OCI-LY3 (cell line): ENCODE data around the gene TNFRSF6B.
"Not testable (repeated sequence)": the region's sequence is repeated elsewhere in the genome, so short reads cannot be mapped to it uniquely, and the experiment has no call there.

Experiments used
- H2AFZ ChIP-seq: fragments of 200-600, 300-600 bp; shearing (Covaris generic); 2 replicates; pipeline ENCODE4 v1.6.0; 2014; ENCODE audit warnings: antibody characterized with exemption, low read depth, low read length
- H3K27ac ChIP-seq: fragments of 200-600, 300-600 bp; sonication (generic); 2 replicates; pipeline ENCODE4 v1.5.1; 2014; ENCODE audit warnings: mild to moderate bottlenecking, low read length, moderate library complexity, mixed read lengths
- H3K27me3 ChIP-seq: fragments of 200-600, 300-600 bp; sonication (generic); 2 replicates; pipeline ENCODE4 v1.6.1; 2014; ENCODE audit warnings: low read depth, low read length, mixed read lengths
- H3K36me3 ChIP-seq: fragments of 200-600, 300-600 bp; sonication (generic); replicated peaks from 2 replicates; pipeline ENCODE3; 2014; ENCODE audit warnings: low read depth, low read length, mixed read lengths
- H3K4me1 ChIP-seq: fragments of 300-600, 200-600 bp; sonication (generic); 2 replicates; pipeline ENCODE4 v1.6.1; 2014; ENCODE audit warnings: low read length, mixed read lengths
- H3K4me2 ChIP-seq: fragments of 200-600, 300-600 bp; sonication (generic); 2 replicates; pipeline ENCODE4 v1.6.1; 2014; ENCODE audit warnings: low read length, mixed read lengths
- H3K4me3 ChIP-seq: fragments of 300-600, 200-600 bp; sonication (generic); 2 replicates; pipeline ENCODE4 v1.5.1; 2014; ENCODE audit warnings: antibody characterized with exemption, mild to moderate bottlenecking, low read length, moderate library complexity
- H3K79me2 ChIP-seq: fragments of 300-600, 200-600 bp; shearing (Covaris generic); 2 replicates; pipeline ENCODE4 v1.6.1; 2014; ENCODE audit warnings: mild to moderate bottlenecking, low read length, mixed read lengths
- H3K9ac ChIP-seq: fragments of 300-600, 200-600 bp; shearing (Covaris generic); 2 replicates; pipeline ENCODE4 v1.6.0; 2014; ENCODE audit warnings: mild to moderate bottlenecking, low read length, moderate library complexity
- H3K9me3 ChIP-seq: fragments of 200-600, 300-600 bp; shearing (Covaris generic); 2 replicates; pipeline ENCODE4 v1.6.1; 2014; ENCODE audit warnings: low read length, mixed read lengths; ENCODE audit not compliant: insufficient read depth
- H4K20me1 ChIP-seq: fragments of 200-600, 300-600 bp; sonication (generic); 2 replicates; pipeline ENCODE4 v1.6.1; 2016; ENCODE audit warnings: low read length, mixed read lengths; ENCODE audit not compliant: insufficient read depth
- EZH2phosphoT487 ChIP-seq: fragments of 200-600 bp; shearing (Covaris generic); IDR thresholded peaks from 2 replicates; pipeline ENCODE4 v1.6.1; 2018; ENCODE audit warnings: antibody characterized with exemption, mixed run types, low read depth
- TF ChIP-seq, protein P1 (sequence below): fragments of 200-600, 300-600 bp; sonication (generic); IDR thresholded peaks from 2 replicates; pipeline ENCODE4 v1.5.1; 2014; ENCODE audit warnings: antibody characterized with exemption, low read length, low read depth

The TNFRSF6B gene

DNA sequence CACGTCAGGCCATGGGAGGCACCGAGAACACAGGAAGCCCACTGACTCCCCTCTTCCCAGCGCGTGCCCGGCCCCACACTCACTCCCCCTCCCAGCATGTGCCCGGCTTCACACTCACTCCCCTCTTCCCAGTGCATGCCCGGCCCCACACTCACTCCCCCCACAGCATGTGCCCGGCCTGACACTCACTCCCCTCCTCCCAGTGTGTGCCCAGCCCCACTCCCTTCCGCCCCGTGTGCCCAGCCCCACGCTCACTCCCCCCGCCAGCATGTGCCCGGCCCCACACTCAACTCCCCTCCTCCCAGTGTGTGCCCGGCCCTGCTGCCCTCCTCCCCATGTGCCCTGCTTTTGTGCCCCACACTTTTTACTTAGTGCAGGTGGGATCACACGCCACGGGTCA, 28.6 kb upstream of the TNFRSF6B start:
- no peak overlapping the region for H3K4me2 ChIP-seq
- H2AFZ ChIP-seq, result no peak overlapping the region
- H3K9me3 ChIP-seq, result no peaks in the 10 kb centered on the region
- no peaks in the 10 kb centered on the region for H3K4me1 ChIP-seq
- no peak overlapping the region for H3K27ac ChIP-seq
- no peak overlapping the region for H3K4me3 ChIP-seq
- peaks cover 12% of the 10 kb centered on the region for H3K36me3 ChIP-seq
- no peaks in the 10 kb centered on the region for H3K79me2 ChIP-seq
- no peak overlapping the region for H3K9ac ChIP-seq
- no peaks in the 10 kb centered on the region for H4K20me1 ChIP-seq
- H3K27me3 ChIP-seq, result no peaks in the 10 kb centered on the region
- no peak for TF ChIP-seq EZH2phosphoT487
- TF ChIP-seq, protein P1, sequence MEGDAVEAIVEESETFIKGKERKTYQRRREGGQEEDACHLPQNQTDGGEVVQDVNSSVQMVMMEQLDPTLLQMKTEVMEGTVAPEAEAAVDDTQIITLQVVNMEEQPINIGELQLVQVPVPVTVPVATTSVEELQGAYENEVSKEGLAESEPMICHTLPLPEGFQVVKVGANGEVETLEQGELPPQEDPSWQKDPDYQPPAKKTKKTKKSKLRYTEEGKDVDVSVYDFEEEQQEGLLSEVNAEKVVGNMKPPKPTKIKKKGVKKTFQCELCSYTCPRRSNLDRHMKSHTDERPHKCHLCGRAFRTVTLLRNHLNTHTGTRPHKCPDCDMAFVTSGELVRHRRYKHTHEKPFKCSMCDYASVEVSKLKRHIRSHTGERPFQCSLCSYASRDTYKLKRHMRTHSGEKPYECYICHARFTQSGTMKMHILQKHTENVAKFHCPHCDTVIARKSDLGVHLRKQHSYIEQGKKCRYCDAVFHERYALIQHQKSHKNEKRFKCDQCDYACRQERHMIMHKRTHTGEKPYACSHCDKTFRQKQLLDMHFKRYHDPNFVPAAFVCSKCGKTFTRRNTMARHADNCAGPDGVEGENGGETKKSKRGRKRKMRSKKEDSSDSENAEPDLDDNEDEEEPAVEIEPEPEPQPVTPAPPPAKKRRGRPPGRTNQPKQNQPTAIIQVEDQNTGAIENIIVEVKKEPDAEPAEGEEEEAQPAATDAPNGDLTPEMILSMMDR, result no peak

DNA sequence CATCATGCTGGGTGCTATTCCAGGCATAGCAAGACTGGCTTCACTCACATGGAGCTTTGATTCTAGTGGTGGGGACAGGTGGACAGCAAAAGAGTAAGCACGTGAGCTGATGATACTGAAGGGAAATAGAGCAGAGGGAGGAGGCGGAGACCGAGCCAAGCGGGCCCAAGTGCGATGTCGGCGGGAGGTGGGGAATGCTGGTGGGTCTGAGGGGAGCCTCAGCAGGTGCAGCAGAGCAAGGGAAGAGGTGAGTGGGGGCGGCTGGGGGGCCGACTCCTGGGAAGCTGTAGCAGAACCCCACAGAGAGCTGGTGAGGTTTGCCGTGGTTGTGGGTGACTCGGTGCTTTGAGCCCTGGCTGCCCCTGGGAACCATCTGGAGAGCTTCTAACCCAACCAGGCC, 28.1 kb upstream of the TNFRSF6B start:
- no peak overlapping the region for H3K4me2 ChIP-seq
- no peaks in the 10 kb centered on the region for H3K79me2 ChIP-seq
- no peaks in the 10 kb centered on the region for H3K4me1 ChIP-seq
- H3K9ac ChIP-seq, result no peak overlapping the region
- H2AFZ ChIP-seq, result no peak overlapping the region
- TF ChIP-seq, protein P1, result no peak
- no peak for TF ChIP-seq EZH2phosphoT487
- H3K27me3 ChIP-seq, result no peaks in the 10 kb centered on the region
- no peak overlapping the region for H3K27ac ChIP-seq
- H3K36me3 ChIP-seq, result peaks cover 12% of the 10 kb centered on the region
- H3K9me3 ChIP-seq, result no peaks in the 10 kb centered on the region
- H3K4me3 ChIP-seq, result no peak overlapping the region
- no peaks in the 10 kb centered on the region for H4K20me1 ChIP-seq

DNA sequence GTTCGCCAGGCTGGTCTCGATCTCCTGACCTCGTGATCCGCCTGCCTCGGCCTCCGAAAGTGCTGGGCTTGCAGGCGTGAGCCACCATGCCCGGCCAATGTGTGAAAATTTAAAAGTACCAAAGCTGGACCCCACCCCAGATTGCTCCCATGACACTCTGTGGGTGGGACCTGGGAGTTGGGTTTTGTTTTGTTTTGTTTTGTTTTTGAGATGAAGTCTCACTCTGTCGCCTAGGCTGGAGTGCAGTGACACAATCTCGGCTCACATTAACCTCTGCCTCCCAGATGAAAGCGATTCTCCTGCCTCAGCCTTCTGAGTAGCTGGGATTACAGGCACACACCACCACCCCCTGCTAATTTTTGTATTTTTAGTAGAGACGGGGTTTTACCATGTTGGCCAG, 24.8 kb upstream of the TNFRSF6B start:
- H3K79me2 ChIP-seq, H3K27me3 ChIP-seq, H3K9ac ChIP-seq, H4K20me1 ChIP-seq, H3K27ac ChIP-seq, H2AFZ ChIP-seq, H3K4me1 ChIP-seq, H3K4me2 ChIP-seq, H3K9me3 ChIP-seq, H3K4me3 ChIP-seq: not testable (repeated sequence)
- H3K36me3 ChIP-seq, result peaks cover 18% of the 10 kb centered on the region

DNA sequence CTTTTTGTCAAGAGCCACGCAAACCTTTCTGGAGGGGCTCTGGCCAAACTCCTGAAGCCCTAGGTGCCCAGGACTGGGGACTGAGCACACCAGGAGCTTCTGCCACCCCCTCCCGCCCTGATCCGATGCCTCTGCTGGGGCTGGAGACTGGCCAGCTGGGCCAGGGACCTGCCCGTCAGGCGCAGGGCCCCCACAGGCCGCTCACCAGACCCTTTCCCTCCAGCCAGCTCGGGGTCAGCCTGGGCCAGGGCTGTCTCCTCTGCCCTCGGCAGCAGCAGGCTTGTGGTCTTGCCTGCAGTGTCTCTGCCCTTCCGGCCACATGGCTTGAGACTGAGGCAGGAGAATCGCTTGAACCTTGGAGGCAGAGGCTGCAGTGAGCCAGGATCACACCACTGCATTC, 23.8 kb upstream of the TNFRSF6B start:
- Histone ChIP-seq H3K79me2 (no peaks in the 10 kb centered on the region), H3K9ac (no peak overlapping the region), H3K9me3 (no peaks in the 10 kb centered on the region), H3K36me3 (peaks cover 18% of the 10 kb centered on the region), H3K4me2 (no peak overlapping the region), H3K27me3 (no peaks in the 10 kb centered on the region), H3K4me1 (no peaks in the 10 kb centered on the region), H3K4me3 (no peak overlapping the region), H4K20me1 (no peaks in the 10 kb centered on the region), H2AFZ (no peak overlapping the region), H3K27ac (no peak overlapping the region)
- no peak for TF ChIP-seq EZH2phosphoT487
- TF ChIP-seq, protein P1, result no peak

DNA sequence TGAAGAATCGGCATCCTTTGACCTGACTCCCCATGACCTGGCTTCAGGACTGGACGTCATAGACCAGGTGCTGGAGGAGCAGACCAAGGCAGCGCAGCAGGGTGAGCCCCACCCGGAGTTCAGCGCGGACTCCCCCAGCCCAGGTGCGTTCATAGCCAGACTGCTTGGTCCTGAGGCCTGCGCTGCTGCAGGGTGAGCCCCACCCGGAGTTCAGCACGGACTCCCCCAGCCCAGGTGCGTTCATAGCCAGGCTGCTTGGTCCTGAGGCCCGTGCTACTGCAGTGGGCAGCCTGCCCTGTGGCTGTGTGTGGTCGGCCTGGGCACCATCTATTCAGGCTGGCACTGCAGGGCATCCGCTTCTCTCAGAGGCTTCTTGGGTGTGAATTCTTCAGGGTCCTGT, 22.5 kb upstream of the TNFRSF6B start:
- no peaks in the 10 kb centered on the region for H4K20me1 ChIP-seq
- H3K9ac ChIP-seq, result no peak overlapping the region
- H3K27me3 ChIP-seq, result no peaks in the 10 kb centered on the region
- peaks cover 10% of the 10 kb centered on the region for H3K36me3 ChIP-seq
- TF ChIP-seq EZH2phosphoT487, result no peak
- TF ChIP-seq, protein P1, result no peak
- H3K9me3 ChIP-seq, result no peaks in the 10 kb centered on the region
- H3K27ac ChIP-seq, result no peak overlapping the region
- no peaks in the 10 kb centered on the region for H3K4me1 ChIP-seq
- H3K4me3 ChIP-seq, result no peak overlapping the region
- no peak overlapping the region for H2AFZ ChIP-seq
- no peaks in the 10 kb centered on the region for H3K79me2 ChIP-seq
- no peak overlapping the region for H3K4me2 ChIP-seq
